Karpas-422 (cell line): Measurements from ENCODE around the gene PSMG4. TPM values are rescaled to one million over a fixed set of nuclear protein-coding genes. Genes with fewer than 3 reads are reported as not detected.
"Not testable (repeated sequence)": the region's sequence is repeated elsewhere in the genome, so short reads cannot be mapped to it uniquely, and the experiment has no call there.

Experiments used
- DNase-seq: peaks from one replicate; pipeline ENCODE4 v3.0.0-alpha.2; 2015
- H2AFZ ChIP-seq: fragments of 200-600 bp; sonication (generic); 2 replicates; pipeline ENCODE4 v1.6.1; 2014; ENCODE audit warnings: antibody characterized with exemption, low read length, mixed read lengths
- H3K27ac ChIP-seq: fragments of 200-600 bp; sonication (generic); 2 replicates; pipeline ENCODE4 v1.5.1; 2014; ENCODE audit warnings: mild to moderate bottlenecking, low read length, moderate library complexity
- H3K27me3 ChIP-seq: fragments of 200-600 bp; sonication (generic); 2 replicates; pipeline ENCODE4 v1.6.1; 2014; ENCODE audit warnings: low read length, mixed read lengths
- H3K36me3 ChIP-seq: fragments of 200-600 bp; sonication (generic); 2 replicates; pipeline ENCODE4 v1.6.1; 2014; ENCODE audit warnings: low read length, mixed read lengths; ENCODE audit not compliant: insufficient read depth
- H3K4me1 ChIP-seq: fragments of 200-600 bp; sonication (generic); 2 replicates; pipeline ENCODE4 v1.6.1; 2014; ENCODE audit warnings: mild to moderate bottlenecking, low read length, mixed read lengths
- H3K4me2 ChIP-seq: fragments of 200-600 bp; sonication (generic); 2 replicates; pipeline ENCODE4 v1.6.1; 2014; ENCODE audit warnings: low read length, low read depth, mild to moderate bottlenecking; ENCODE audit not compliant: poor library complexity, severe bottlenecking
- H3K4me3 ChIP-seq: fragments of 200-600 bp; sonication (generic); 2 replicates; pipeline ENCODE4 v1.5.1; 2014; ENCODE audit warnings: mild to moderate bottlenecking, antibody characterized with exemption, low read length, mixed read lengths
- H3K79me2 ChIP-seq: fragments of 200-600 bp; sonication (generic); 2 replicates; pipeline ENCODE4 v1.6.1; 2014; ENCODE audit warnings: mild to moderate bottlenecking, low read length, mixed read lengths
- H3K9ac ChIP-seq: fragments of 200-600 bp; sonication (generic); 2 replicates; pipeline ENCODE4 v1.6.0; 2014; ENCODE audit warnings: low read length
- H3K9me2 ChIP-seq: fragments of 200-600 bp; sonication (generic), shearing (Covaris generic); replicated peaks from 2 replicates; pipeline ENCODE4 v1.6.0; 2014; ENCODE audit warnings: mild to moderate bottlenecking, low read length, moderate library complexity; ENCODE audit not compliant: insufficient read depth
- H3K9me3 ChIP-seq: fragments of 300-700, 200-600 bp; sonication (generic); 2 replicates; pipeline ENCODE4 v1.6.1; 2014; ENCODE audit warnings: low read length, mixed read lengths
- H4K20me1 ChIP-seq: fragments of 200-600 bp; sonication (generic); 2 replicates; pipeline ENCODE4 v1.6.1; 2014; ENCODE audit warnings: mild to moderate bottlenecking, antibody characterized with exemption, low read length, low read depth; ENCODE audit not compliant: insufficient read depth
- total RNA-seq: library from RNA; depleted of rRNA; stranded (reverse); fragments of >200 nt; shearing (Covaris generic); gene quantifications from 2 replicates; pipeline ENCODE4 v1.2.3, GENCODE V29; 2014; ENCODE audit warnings: low replicate concordance

PSMG4 gene
- total RNA-seq, 1 experiment from 2014 or later: 42.3 TPM

DNA sequence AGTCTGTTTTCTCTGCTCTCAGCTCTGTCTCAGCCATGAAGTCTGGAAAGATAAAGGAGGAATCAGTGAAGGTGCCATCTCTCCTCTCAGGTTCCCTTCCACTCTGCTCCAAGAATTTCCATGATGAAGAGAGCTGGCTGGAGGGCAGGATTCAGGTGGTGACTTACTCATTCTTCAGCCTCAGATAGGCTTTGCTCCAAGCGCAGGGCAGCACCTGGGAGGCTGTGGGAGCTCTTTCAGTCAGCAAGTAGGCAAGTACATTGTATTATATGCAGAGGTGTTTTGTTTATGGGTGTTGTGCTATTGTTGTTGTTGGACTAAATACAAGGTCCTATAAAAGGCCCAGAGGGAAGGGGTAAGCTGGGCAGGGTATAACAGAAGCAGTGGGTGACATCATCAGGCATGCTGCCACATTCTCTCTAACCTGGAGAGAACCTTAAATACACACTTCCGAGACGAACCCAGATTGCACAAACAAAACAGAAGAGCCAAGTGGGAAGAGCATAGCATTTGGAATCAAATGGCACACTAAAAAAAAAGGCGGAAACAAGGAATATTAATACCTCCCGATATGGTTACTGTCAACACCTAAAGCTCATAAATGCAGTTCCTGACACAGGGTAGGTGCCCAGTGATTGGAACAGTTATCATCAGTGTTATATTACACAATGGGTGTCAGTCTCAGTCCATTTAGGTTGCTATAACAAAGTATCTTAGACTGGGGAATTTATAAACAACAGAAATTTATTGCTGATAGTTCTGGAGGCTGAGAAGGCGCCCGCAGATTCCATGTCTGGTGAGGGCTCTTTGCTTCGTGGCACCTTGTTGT is 14.5 kb upstream of the PSMG4 start:
- H3K9ac ChIP-seq: no peak overlapping the region
- H3K9me2 ChIP-seq: no peaks in the 10 kb centered on the region
- no peaks in the 10 kb centered on the region for H4K20me1 ChIP-seq
- H3K27ac ChIP-seq: no peak overlapping the region
- no peak overlapping the region for H2AFZ ChIP-seq
- H3K4me1 ChIP-seq: no peaks in the 10 kb centered on the region
- no peaks in the 10 kb centered on the region for H3K36me3 ChIP-seq
- H3K9me3 ChIP-seq: no peaks in the 10 kb centered on the region
- no peaks in the 10 kb centered on the region for H3K27me3 ChIP-seq
- DNase-seq: no peak
- H3K79me2 ChIP-seq: no peaks in the 10 kb centered on the region
- H3K4me2 ChIP-seq: no peak overlapping the region
- no peak overlapping the region for H3K4me3 ChIP-seq

DNA sequence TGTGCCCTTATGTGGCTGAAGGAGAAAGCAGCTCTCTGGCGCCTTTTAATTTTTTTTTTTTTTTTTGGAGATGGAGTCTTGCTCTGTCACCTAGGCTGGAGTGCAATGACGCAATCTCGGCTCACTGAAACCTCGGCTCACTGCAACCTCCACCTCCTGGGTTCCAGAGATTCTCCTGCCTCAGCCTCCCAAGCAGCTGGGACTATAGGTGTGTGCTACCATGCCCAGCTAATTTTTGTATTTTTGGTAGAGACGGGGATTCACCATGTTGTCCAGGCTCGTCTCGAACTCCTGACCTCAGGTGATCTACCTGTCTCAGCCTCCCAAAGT is 13.9 kb upstream of the PSMG4 start:
- H3K9me2 ChIP-seq, H4K20me1 ChIP-seq, H3K27me3 ChIP-seq, H3K4me1 ChIP-seq, H2AFZ ChIP-seq, H3K27ac ChIP-seq, H3K79me2 ChIP-seq, H3K36me3 ChIP-seq, H3K9me3 ChIP-seq, H3K4me2 ChIP-seq, DNase-seq, H3K9ac ChIP-seq, H3K4me3 ChIP-seq: not testable (repeated sequence)

GRCh38 chr6:3245216-3245615 is 13.5 kb upstream of the PSMG4 start:
- no peaks in the 10 kb centered on the region for H3K79me2 ChIP-seq
- H4K20me1 ChIP-seq: no peaks in the 10 kb centered on the region
- no peak overlapping the region for H3K9ac ChIP-seq
- DNase-seq: no peak
- no peak overlapping the region for H2AFZ ChIP-seq
- no peaks in the 10 kb centered on the region for H3K27me3 ChIP-seq
- H3K4me3 ChIP-seq: no peak overlapping the region
- H3K36me3 ChIP-seq: no peaks in the 10 kb centered on the region
- H3K4me1 ChIP-seq: no peaks in the 10 kb centered on the region
- H3K9me3 ChIP-seq: no peaks in the 10 kb centered on the region
- H3K27ac ChIP-seq: no peak overlapping the region
- no peak overlapping the region for H3K4me2 ChIP-seq
- no peaks in the 10 kb centered on the region for H3K9me2 ChIP-seq

- Histone ChIP-seq H3K79me2 (no peaks in the 10 kb centered on the region), H3K9me3 (no peaks in the 10 kb centered on the region), H4K20me1 (no peaks in the 10 kb centered on the region), H3K4me2 (no peak overlapping the region), H3K27me3 (no peaks in the 10 kb centered on the region), H2AFZ (no peak overlapping the region), H3K4me3 (no peak overlapping the region), H3K36me3 (no peaks in the 10 kb centered on the region), H3K27ac (no peak overlapping the region), H3K9ac (no peak overlapping the region), H3K9me2 (no peaks in the 10 kb centered on the region), H3K4me1 (no peaks in the 10 kb centered on the region)
- DNase-seq: no peak
Observed at GRCh38 chr6:3247255-3248146, 11.2 kb upstream of the PSMG4 start.

DNA sequence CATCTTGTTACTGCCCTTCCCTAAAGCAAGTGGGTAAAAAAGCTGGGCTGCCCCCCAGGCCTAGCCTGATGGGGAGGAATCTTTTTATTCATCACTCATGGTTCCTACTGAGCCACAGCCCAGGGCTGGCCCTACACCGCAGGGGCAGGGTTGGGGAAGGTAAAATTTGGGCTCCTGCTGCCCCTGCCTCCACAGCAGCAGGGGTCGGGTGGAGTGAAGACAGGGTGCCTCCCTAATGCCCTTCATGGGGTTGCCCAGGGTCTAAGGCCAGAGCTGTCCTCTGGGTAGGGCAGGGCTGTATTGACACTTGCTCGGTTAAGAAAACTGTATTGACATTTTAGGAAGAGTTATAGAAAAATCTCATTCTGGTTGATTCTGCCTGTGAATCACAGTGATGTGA is 8.9 kb upstream of the PSMG4 start:
- H3K27me3 ChIP-seq: no peaks in the 10 kb centered on the region
- H4K20me1 ChIP-seq: no peaks in the 10 kb centered on the region
- no peak for DNase-seq
- H3K9me3 ChIP-seq: no peaks in the 10 kb centered on the region
- H3K4me2 ChIP-seq: no peak overlapping the region
- no peak overlapping the region for H3K4me3 ChIP-seq
- H3K4me1 ChIP-seq: no peaks in the 10 kb centered on the region
- no peak overlapping the region for H2AFZ ChIP-seq
- H3K9me2 ChIP-seq: no peaks in the 10 kb centered on the region
- H3K79me2 ChIP-seq: no peaks in the 10 kb centered on the region
- H3K36me3 ChIP-seq: no peaks in the 10 kb centered on the region
- H3K27ac ChIP-seq: no peak overlapping the region
- H3K9ac ChIP-seq: no peak overlapping the region

DNA sequence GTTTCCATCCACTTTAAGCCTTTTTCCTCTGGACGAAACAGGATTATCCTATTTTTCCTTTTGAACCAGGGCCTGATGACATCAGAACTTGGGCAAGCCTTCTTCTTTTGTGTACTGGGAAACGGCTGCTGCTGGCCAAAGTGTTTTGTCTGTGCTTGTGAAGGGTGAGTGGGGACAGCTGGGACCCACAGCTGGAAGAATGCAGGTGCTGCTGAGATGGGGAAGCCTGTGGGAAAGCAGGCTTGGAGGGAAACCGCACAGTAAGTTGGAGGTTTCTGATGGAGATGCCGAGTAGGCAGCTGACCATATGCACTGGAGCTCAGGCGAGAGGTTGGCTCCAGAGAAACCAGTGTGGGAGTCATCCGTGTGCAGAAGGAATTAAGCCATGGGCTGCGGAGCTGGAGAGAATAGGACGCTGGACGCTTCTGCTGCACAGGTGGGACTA is 8.5 kb upstream of the PSMG4 start:
- Histone ChIP-seq H3K36me3 (no peaks in the 10 kb centered on the region), H2AFZ (no peak overlapping the region), H3K9me3 (no peaks in the 10 kb centered on the region), H4K20me1 (no peaks in the 10 kb centered on the region), H3K79me2 (no peaks in the 10 kb centered on the region), H3K9me2 (no peaks in the 10 kb centered on the region), H3K27me3 (no peaks in the 10 kb centered on the region), H3K27ac (no peak overlapping the region), H3K4me1 (no peaks in the 10 kb centered on the region), H3K9ac (no peak overlapping the region), H3K4me3 (no peak overlapping the region), H3K4me2 (no peak overlapping the region)
- no peak for DNase-seq

DNA sequence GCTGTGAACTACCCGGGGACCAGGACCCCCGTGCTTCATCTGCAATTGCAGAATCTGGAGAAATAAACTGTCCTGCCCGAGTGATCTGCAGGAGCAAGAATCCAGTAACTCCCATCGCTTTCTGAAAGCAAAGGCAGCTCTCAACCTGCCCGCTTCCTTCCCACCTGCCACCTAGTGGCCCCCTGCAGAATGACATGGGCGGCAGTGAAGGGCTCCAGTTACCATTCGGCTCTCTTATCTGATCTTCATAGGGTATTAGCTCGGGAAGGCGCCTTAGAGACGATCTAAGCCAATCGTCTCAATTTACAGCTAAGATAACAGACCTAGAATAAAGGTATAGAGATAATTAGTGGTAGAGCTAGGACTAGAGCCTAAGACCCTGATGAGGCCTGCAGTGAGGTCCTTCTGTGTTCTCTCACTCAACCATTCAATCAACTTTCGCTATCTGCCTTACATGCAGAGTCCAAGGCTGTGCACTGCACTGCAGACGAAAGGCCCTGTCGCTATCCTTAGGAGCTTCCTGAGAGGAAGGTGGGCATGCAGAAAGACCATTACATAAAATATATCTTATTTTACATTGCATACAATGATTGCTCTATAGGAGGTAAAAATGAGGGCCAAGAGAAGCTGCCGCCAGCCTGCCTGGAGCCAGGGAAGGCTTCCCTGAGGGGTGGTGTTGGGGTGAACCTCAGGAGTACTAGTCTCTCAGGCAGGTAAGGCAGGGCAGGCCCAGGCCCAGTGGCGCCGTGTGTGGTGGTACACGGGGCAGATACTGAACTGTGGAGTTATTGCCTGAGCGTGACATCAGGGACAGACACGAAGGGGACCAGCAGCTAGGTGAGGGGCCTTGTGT is 7.1 kb upstream of the PSMG4 start:
- DNase-seq: peak; percentile 92
- Histone ChIP-seq H3K79me2 (no peaks in the 10 kb centered on the region), H3K4me1 (no peaks in the 10 kb centered on the region), H3K9me3 (no peaks in the 10 kb centered on the region), H3K27ac (no peak overlapping the region), H3K4me3 (no peak overlapping the region), H3K36me3 (no peaks in the 10 kb centered on the region), H2AFZ (0 out of 2 replicates have a peak overlapping the region, but pooled peaks have one; percentile 20), H3K9ac (no peak overlapping the region), H3K27me3 (no peaks in the 10 kb centered on the region), H3K4me2 (no peak overlapping the region), H3K9me2 (no peaks in the 10 kb centered on the region), H4K20me1 (no peaks in the 10 kb centered on the region)

DNA sequence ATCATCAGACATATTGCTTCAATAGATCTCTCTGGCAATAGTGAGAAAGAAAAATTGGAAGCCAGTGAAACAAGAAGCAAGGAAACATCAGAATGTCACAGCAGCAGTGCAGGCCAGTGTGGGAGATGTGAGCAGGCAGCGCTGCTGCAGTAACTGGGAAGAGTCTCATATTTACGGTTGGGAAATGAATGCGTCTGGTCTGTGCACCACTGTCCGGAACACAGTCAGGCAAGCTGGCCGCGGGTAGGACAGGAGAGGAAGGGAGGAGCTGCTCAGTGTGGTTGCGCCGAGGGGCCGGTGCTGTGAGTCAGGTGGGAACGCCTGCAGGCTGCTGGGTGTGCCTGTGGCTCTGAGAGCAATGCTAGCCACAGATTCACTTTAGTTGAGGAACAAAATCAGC is 6.4 kb upstream of the PSMG4 start:
- Histone ChIP-seq H3K4me2 (no peak overlapping the region), H3K79me2 (no peaks in the 10 kb centered on the region), H3K4me3 (no peak overlapping the region), H3K27me3 (no peaks in the 10 kb centered on the region), H3K4me1 (no peaks in the 10 kb centered on the region), H3K9ac (no peak overlapping the region), H3K36me3 (no peaks in the 10 kb centered on the region), H3K9me2 (no peaks in the 10 kb centered on the region), H4K20me1 (no peaks in the 10 kb centered on the region), H3K27ac (no peak overlapping the region), H3K9me3 (no peaks in the 10 kb centered on the region), H2AFZ (no peak overlapping the region)
- no peak for DNase-seq
